HG03575 (cell line): ENCODE results near the gene PRRG2.
"Not testable (repeated sequence)": the region's sequence is repeated elsewhere in the genome, so short reads cannot be mapped to it uniquely, and the experiment has no call there.

ENCODE experiments used
- ATAC-seq: cut with Tn5 transposase; IDR thresholded peaks from one replicate; pipeline ENCODE4 v1.9.1; 2021; ENCODE audit not compliant: unreplicated experiment, insufficient number of reproducible peaks, low FRiP score; ENCODE audit errors: extremely low read depth

Gene PRRG2

DNA sequence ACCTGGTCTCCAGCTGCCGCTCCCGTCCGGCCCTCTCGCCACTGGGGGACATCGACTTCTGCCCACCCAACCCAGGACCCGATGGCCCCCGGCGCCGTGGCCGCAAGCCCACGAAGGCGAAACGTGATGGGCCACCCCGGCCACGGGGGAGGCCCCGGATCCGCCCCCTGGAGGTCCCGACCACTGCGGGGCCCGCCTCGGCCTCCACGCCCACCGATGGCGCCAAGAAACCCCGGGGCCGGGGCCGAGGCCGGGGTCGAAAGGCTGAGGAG is 16.5 kb downstream of the PRRG2 start:
- no peak for ATAC-seq

DNA sequence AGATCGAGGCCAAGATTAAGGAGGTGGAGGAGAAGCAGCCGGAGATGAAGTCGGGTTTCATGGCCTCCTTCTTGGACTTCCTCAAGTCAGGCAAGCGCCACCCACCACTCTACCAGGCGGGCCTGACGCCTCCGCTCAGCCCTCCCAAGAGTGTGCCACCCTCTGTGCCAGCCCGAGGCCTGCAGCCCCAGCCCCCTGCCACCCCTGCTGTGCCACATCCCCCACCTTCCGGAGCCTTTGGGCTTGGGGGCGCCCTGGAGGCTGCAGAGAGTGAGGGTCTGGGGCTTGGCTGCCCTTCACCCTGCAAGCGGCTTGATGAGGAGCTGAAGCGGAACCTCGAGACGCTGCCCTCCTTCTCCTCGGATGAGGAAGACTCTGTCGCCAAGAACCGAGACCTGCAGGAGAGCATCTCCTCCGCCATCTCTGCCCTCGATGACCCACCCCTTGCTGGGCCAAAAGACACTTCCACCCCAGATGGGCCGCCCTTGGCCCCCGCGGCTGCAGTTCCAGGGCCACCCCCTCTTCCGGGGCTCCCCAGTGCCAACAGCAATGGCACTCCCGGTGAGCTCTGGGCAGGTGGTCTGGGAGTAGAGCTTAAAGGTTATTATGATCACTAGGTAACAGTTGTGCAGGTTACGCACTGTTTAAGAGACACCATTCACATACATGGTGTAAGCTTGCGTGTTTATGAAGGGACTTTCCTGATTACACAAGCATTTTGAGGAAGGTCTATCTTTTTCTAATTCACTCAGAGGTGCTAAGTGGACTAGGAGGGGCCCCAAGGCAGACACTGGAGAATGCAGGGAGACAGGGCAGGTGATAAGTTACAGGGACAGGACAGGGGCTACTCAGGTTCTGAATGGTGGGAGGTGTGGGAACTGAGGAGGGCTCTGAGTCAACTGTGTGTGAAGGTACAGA is 18.5 kb downstream of the PRRG2 start:
- ATAC-seq, result no peak

DNA sequence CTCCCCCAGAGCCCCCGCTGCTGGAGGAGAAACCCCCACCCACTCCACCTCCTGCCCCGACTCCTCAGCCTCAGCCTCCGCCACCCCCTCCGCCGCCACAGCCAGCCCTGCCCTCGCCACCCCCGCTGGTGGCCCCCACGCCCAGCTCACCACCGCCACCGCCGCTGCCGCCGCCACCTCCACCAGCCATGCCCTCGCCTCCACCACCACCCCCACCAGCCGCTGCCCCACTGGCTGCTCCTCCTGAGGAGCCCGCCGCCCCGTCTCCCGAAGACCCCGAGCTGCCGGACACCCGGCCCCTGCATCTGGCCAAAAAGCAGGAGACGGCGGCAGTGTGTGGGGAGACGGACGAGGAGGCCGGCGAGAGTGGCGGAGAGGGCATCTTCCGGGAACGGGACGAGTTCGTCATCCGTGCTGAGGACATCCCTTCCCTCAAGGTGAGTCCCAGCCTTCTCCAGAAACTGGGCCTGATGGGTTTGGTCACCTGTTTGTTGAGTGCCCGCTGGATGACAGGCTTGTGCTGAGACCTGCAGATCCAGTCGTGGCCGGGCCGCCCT is 20.4 kb downstream of the PRRG2 start:
- ATAC-seq, result no peak

DNA sequence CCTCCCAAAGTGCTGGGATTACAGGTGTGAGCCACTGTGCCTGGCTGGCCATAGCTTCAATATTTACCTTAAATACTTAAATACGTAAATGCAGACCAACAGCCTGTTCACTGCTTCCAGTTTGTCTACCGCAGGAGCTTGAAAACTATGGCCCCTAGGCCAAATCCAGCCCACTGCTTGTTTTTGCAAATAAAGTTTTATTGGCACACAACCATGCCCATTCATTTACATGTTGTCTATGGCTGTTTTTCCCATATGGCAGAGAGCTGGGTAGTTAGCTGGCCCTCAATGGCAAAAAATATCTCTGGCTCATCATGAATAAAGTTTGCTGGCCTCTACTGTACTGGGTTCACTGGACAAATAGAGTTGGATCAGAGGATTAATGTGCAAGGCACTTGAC is 21.7 kb downstream of the PRRG2 start:
- no peak for ATAC-seq

DNA sequence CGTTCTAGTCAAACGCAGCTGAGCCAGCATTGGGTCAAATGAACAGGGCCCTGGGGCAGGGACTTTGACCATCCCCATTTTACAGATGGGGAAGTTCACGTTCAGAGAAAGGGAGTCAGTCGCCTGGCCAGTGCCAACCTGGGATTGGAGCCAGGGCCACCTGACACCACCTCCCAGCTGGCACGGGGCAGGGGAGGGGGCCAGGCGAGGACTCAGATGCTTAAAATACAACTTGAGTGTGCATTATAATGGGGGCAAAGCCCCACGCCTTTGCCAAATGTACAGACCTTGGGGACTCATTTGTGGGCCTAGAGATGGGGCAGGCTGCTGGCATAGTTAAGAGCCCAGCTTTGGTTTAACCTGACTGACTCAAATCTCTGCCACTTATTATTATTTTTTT is 24.5 kb downstream of the PRRG2 start:
- ATAC-seq, result no peak

DNA sequence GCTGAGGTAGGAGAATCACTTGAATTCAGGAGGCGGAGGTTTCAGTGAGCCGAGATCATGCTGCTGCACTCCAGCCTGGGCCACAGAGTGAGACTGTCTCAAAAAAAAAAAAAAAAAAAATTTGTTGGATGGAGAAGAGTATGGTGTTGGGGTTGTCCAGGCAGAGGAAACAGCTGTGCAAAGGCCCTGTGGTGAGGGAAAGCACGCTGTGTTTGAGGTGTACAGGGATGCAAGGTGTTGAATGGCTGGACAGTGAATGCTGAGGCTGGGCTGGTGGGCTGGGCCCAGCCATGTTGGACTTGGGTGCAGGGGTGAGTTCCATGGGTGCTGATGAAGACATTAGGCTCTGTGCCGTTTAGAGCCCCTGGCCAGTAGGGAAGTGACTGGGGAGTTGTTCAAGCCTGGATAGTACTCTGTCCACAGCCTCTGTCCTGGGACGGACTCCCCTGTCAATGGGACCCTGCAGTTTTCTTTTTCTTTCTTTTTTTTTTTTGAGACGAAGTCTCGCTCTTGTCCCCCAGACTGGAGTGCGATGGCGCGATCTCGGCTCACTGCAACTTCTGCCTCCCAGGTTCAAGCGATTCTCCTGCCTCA is 28.5 kb downstream of the PRRG2 start:
- no peak for ATAC-seq

DNA sequence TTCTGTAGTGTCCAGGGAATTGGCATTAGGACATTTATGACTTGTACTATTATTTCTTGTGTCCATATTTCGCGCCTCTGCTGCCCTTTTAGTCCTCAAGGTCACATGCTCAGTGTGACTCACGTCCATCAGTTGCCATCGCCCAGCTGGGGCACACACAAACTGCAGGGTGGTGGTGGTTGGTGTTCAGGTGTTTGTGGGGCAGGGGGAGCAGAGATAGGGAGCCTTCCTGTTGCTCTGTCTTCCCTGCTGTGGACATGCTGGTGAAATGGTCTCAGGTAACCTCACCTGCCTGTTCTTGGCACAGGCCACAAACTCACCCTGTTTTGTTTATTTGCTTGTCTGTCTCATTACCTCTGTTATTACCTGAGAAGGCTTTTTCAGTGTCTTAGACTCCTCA is 32.3 kb downstream of the PRRG2 start:
- no peak for ATAC-seq

DNA sequence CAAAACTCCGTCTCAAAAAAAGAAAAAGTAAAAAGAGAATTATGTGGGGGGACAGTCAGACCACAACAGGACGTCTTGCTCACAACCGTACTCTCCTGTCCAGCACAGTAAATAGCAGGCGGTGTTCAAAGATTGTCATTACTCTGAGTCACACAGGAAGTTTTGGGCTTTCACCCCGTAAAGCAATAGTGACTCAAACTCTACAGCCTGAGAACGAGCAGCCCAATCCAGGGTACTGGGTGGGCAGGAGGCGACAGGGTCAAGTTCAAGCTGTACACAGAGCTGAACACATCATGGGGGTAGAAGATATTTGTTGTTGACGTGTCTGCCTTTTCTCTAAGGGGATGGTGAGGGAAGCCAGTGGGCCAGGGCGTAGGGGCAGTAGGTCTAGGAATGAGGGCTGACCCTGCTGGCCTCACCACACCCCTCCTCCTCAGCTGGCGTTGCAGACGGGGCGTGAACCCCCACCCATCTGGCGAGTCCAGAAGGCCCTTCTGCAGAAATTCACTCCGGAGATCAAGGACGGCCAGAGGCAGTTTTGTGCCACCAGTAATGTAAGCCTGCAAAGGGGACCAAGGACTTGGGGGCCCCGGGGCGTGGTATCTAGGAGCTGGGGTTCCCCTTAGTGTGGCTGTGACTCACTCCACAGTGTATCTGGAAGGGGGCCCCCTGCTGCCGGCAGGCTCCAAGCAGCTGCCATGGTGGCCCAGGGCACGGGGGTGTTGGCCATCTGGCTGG is 33.1 kb downstream of the PRRG2 start:
- ATAC-seq, result no peak

DNA sequence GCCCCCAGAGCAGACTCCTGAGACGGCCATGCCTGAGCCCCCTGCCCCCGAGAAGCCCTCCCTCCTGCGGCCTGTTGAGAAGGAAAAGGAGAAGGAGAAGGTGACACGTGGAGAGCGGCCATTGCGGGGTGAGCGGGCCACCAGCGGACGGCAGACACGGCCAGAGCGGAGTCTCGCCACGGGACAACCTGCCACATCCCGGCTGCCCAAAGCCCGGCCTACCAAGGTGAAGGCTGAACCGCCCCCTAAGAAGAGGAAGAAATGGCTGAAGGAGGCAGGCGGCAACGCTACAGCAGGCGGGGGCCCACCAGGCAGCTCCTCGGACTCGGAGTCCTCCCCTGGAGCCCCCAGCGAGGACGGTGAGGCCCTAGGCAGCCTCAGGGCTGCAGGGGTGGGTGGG is 34.7 kb downstream of the PRRG2 start:
- no peak for ATAC-seq

DNA sequence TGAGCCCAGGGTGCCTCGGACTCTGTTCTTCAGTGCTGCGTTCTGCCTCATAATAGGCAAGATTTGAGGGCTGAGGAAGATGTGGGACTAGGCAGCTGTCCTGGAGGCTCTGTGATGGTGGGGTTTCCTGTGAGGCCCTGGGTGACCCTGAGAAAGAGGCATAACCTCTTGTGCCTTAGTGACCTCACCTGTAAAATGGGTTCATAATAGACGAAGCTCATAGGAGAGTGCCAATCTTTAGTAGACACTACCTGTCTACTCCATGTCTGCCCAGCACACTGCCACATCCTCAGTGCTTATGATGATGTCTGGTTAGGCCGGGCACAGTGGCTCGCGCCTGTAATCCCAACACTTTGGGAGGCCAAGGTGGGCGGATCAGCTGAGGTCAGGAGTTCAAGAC is 35.4 kb downstream of the PRRG2 start:
- ATAC-seq, result no peak

DNA sequence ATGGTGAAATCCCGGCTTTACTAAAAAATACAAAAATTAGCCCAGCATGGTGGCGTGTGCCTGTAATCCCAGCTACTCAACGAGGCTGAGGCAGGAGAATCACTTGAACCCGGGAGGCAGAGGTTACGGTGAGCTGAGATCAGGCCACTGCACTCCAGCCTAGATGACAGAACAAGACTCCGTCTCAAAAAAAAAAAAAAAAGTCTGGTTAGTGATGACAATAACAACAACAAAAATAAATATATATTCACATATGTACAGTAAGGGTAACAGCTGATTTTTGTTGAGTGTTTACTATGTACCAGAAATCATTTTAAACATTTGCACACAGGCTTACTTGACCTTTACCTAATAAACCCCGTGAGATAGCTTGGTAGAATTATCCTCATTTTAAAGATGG is 35.8 kb downstream of the PRRG2 start:
- no peak for ATAC-seq

DNA sequence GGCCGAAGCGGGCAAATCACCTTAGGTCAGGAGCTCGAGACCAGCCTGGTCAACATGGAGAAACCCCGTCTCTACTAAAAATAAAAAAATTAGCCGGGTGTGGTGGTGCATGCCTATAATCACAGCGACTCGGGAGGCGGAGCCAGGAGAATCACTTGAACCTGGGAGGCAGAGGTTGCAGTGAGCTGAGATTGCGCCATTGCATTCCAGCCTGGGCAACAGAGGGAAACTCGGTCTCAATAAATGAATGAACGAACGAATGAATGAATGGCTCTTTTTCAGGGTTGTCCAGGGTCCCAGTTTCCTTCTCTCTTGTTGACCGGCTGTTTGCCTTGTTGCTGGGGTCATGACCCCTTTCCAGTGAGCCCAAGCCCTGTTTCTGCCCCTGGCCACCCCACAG is 36.7 kb downstream of the PRRG2 start:
- ATAC-seq, result not testable (repeated sequence)

DNA sequence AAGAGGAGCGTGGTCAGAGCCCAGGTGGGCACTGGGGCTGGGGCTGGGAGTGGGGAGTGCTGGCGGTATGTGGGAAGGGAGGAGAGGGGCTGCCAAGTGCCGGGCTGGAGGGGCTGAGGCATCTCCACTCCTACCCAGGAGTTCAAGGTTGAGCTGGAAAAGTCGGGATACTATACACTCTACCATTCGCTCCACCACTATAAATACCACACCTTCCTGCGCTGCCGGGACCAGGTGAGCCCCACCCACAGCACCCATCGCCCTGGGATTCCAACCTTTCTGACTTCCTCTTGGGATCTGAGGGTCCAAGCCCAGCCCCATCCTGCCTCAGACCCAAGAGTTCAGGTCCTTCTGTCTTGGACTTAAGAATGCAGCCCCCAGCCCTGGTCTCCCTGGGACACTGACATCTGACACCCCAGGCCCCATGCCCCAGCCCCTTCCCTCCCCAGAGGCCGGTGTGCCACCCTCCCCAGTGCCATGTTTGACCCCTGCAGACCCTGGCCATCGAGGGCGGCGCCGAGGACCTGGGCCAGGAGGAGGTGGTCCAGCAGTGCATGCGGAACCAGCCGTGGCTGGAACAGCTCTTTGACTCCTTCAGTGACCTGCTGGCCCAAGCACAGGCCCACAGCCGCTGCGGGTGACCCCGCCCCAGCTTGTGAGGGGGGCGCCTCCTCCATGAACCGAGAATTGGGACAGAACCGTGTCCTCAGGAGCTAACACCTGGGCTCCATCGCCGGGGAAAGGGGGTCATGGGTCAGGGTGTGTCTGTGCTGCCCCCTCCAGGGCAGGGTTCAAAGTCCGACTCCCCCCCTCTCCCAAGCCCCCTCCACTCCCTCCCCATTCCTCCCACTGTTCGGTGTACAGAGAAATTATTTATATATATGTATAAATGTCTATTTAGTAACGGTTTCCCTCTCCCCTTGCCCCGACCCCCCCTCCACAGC is 44.1 kb downstream of the PRRG2 start:
- ATAC-seq, result no peak

DNA sequence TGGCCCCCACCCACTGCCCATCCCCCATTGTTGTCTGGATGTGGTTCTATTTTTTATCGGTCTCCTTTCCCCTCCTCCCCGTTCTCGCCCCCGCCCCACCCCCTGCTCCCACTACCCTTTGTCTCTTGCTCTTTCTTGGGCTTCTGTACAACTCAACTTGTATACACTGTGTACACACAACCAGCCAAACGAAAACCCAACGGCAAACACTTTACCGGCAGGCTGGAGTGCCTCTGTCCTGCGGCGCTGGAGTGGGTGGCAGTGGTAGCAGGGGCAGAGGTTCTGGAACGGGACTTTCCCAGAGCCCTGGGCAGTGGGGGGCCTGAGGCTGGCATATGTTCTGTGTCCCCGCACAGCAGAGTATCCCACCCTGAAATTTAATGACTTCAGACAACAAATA is 45.1 kb downstream of the PRRG2 start:
- ATAC-seq, result no peak

DNA sequence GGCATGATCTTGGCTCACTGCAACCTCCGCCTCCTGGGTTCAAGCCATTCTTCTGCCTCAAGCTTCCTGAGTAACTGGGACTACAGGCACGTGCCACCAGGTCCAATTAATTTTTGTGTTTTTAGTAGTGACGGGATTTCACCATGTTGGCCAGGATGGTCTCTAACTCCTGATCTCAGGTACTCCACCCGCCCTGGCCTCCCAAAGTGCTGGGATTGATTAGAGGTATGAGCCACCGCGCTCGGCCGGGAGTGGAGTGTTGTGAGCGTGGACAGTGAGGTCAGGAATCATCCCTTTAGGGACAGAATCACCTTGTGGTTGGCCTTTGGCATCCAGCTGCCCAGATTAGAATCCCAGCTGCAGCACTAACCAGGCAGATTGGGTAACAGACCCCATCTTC is 48.5 kb downstream of the PRRG2 start:
- no peak for ATAC-seq

DNA sequence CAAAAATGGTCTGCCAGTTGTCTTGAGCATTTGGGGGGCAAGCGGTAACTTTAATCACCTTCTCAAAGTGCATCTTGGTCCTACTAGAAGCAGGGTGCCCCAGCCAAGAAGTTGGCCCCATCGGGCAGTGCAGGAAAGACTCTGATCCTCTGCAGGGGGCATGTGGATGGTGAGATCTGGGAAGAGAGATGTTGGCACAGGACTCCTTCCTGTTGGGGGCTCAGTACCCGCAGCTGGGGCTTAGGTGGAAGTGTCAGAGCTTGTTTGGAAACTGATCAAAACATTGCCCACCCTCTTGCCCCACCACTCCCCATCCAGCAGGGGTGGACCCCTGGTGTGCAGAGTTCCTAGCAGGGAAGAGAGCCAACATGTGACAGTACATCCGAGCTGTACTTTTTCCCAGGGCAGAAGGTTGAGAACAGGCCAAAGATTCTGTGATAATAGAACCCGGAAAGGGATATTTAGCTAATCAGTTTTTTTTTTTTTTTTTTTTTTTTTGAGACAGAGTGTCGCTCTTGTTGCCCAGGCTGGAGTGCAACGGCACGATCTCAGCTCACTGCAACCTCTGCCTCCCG is 50.0 kb downstream of the PRRG2 start:
- ATAC-seq, result no peak

DNA sequence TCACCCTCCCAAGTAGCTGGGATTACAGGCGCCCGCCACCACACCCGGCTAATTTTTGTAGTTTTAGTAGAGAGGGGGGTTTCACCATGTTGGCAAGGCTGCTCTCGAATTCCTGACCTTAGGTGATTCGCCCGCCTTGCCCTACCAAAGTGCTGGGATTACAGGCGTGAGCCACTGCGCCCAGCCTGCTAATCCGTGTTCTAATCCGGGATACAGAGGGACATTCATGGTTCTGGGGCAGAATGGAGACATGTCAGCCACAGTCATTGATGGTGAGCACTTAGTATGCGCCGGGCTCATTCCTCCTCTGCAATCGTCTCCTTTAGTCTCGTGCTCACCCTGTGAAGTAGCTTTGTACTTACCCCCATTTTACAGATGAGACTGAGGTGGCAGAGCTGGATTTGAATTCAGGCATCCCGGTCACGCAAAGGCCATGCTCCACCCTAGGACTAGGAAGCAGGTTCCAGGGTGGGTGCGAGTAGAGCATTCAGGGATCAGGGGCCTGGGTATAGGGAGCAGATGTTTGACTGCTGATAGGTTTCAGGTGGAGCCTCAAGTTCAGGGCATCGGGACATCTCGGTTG is 50.6 kb downstream of the PRRG2 start:
- ATAC-seq, result no peak

DNA sequence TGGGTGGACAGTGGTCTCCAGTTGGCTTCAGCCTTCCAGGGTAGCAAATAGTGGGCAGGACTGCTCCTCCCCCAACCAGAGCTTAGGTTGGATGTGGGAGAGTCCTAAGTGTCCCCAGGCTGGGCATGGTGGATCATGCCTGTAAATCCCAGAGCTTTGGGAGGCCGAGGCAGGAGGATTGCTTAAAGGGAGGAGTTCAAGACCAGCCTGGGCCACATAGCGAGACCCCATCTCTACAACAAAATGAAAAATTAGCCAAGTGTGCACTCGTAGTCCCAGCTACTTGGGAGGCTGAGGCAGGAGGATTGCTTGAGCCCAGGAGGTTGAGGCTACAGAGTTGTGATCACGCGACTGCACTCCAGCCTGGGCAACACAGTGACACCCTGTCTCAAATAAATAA is 51.5 kb downstream of the PRRG2 start:
- no peak for ATAC-seq
